HEK293 (cell line): ENCODE data around the gene NEK8.

Experiments
- CTCF ChIA-PET: fragments of 350-600 bp; formaldehyde crosslinking; extraction: SDS; loops from one replicate; lab custom pipeline; 2021; ENCODE audit warnings: antibody characterized with exemption; lab: Yijun Ruan, JAX
- POLR2A ChIA-PET: fragments of 300-600 bp; formaldehyde crosslinking; extraction: SDS; loops from one replicate; lab custom pipeline; 2020; ENCODE audit warnings: antibody characterized with exemption, inconsistent platforms; lab: Yijun Ruan, JAX
- H3K27ac ChIP-seq: fragments of 200-500 bp; sonication (Bioruptor generic); 2 replicates; pipeline ENCODE4 v1.5.1; 2014; ENCODE audit warnings: low read depth, low read length, control low read depth, inconsistent platforms; ENCODE audit errors: extremely low read depth
- H3K36me3 ChIP-seq, 2 experiments: fragments of 200-500 bp in 1 of 2; sonication (Bioruptor generic) in 1 of 2; 1 replicate in 1 of 2; 2 replicates in 1 of 2; pipeline ENCODE4 v1.5.1; 2014 to 2017; ENCODE audit warnings: inconsistent platforms in 2 of 2, low read length in 2 of 2; ENCODE audit not compliant: control insufficient read depth in 2 of 2, insufficient read depth in 1 of 2
- H3K4me1 ChIP-seq: fragments of 200-500 bp; sonication (Bioruptor generic); 2 replicates; pipeline ENCODE4 v1.5.1; 2014; ENCODE audit warnings: mild to moderate bottlenecking, low read length, inconsistent platforms; ENCODE audit not compliant: control insufficient read depth, insufficient read depth
- H3K4me3 ChIP-seq: 2 replicates; pipeline ENCODE4 v1.5.1; 2011; ENCODE audit warnings: low read depth, mild to moderate bottlenecking, control low read depth, low read length, moderate library complexity
- H3K9me3 ChIP-seq: fragments of 200-500 bp; sonication (Bioruptor generic); 2 replicates; pipeline ENCODE4 v1.5.1; 2014; ENCODE audit warnings: low read depth, low read length, inconsistent platforms; ENCODE audit not compliant: control insufficient read depth, insufficient read depth
- CTCF ChIP-seq: fragments of 450-650 bp; formaldehyde crosslinking; IDR thresholded peaks from 2 replicates; pipeline ENCODE4 v1.5.1; 2016; ENCODE audit warnings: missing biosample characterization, missing genetic modification characterization
- PRDM10 ChIP-seq: fragments of 450-650 bp; formaldehyde crosslinking; IDR thresholded peaks from 2 replicates; pipeline ENCODE4 v1.5.1; 2016; ENCODE audit warnings: missing biosample characterization, missing genetic modification characterization
- SCRT1 ChIP-seq: fragments of 450-650 bp; formaldehyde crosslinking; IDR thresholded peaks from 2 replicates; pipeline ENCODE4 v1.5.1; 2016; ENCODE audit warnings: missing biosample characterization, missing genetic modification characterization, borderline replicate concordance
- ZBTB20 ChIP-seq: fragments of 450-650 bp; formaldehyde crosslinking; IDR thresholded peaks from 2 replicates; pipeline ENCODE4 v1.5.1; 2016; ENCODE audit warnings: missing biosample characterization, missing genetic modification characterization
- ZBTB6 ChIP-seq: fragments of 450-650 bp; formaldehyde crosslinking; IDR thresholded peaks from 2 replicates; pipeline ENCODE4 v1.5.1; 2017; ENCODE audit warnings: missing biosample characterization, missing genetic modification characterization
- ZFHX2 ChIP-seq: fragments of 450-650 bp; formaldehyde crosslinking; conservative IDR thresholded peaks from 2 replicates; pipeline ENCODE4 v1.5.1; 2016; ENCODE audit warnings: missing biosample characterization, missing genetic modification characterization
- ZNF157 ChIP-seq: fragments of 450-650 bp; formaldehyde crosslinking; IDR thresholded peaks from 2 replicates; pipeline ENCODE4 v1.5.1; 2016; ENCODE audit warnings: missing biosample characterization, missing genetic modification characterization
- ZNF18 ChIP-seq: fragments of 450-650 bp; formaldehyde crosslinking; IDR thresholded peaks from 2 replicates; pipeline ENCODE4 v1.5.1; 2016; ENCODE audit warnings: missing biosample characterization, missing genetic modification characterization
- ZNF362 ChIP-seq: fragments of 450-650 bp; formaldehyde crosslinking; IDR thresholded peaks from 2 replicates; pipeline ENCODE4 v1.5.1; 2016; ENCODE audit warnings: missing biosample characterization, missing genetic modification characterization
- ZNF529 ChIP-seq: fragments of 450-650 bp; formaldehyde crosslinking; IDR thresholded peaks from 2 replicates; pipeline ENCODE4 v1.5.1; 2017; ENCODE audit warnings: missing genetic modification characterization, missing biosample characterization; ENCODE audit not compliant: insufficient replicate concordance
- ZNF548 ChIP-seq: fragments of 450-650 bp; formaldehyde crosslinking; IDR thresholded peaks from 2 replicates; pipeline ENCODE4 v1.5.1; 2016; ENCODE audit warnings: missing biosample characterization, missing genetic modification characterization
- ZNF600 ChIP-seq: fragments of 450-650 bp; formaldehyde crosslinking; IDR thresholded peaks from 2 replicates; pipeline ENCODE4 v1.5.1; 2016; ENCODE audit warnings: missing biosample characterization, missing genetic modification characterization
- ZNF670 ChIP-seq: fragments of 450-650 bp; formaldehyde crosslinking; IDR thresholded peaks from 2 replicates; pipeline ENCODE4 v1.5.1; 2016; ENCODE audit warnings: missing biosample characterization, missing genetic modification characterization, low read depth
- ZNF701 ChIP-seq: fragments of 450-650 bp; formaldehyde crosslinking; IDR thresholded peaks from 2 replicates; pipeline ENCODE4 v1.5.1; 2016; ENCODE audit warnings: missing biosample characterization, missing genetic modification characterization
- ZNF830 ChIP-seq: fragments of 450-650 bp; IDR thresholded peaks from 2 replicates; pipeline ENCODE4 v1.5.0; 2018; ENCODE audit warnings: missing biosample characterization, missing genetic modification characterization, low read depth, mild to moderate bottlenecking, moderate library complexity
- ZSCAN18 ChIP-seq: fragments of 450-650 bp; formaldehyde crosslinking; IDR thresholded peaks from 2 replicates; pipeline ENCODE4 v1.5.1; 2016; ENCODE audit warnings: missing biosample characterization, missing genetic modification characterization

The NEK8 gene

GRCh38 chr17:28714281-28714680 is 14.3 kb upstream of the NEK8 start (continued):
- TF ChIP-seq ZNF18 (tag by site-specific recombination) (no peak), ZNF157 (tag by site-specific recombination) (no peak), ZNF830 (tag by site-specific recombination) (no peak), ZSCAN18 (tag by site-specific recombination) (no peak), ZBTB20 (tag by site-specific recombination) (no peak), SCRT1 (tag by site-specific recombination) (no peak), CTCF (peak; percentile 10; the same call in 1 of the 2 replicates), ZNF701 (tag by site-specific recombination) (no peak), ZFHX2 (no peak), ZNF548 (no peak), ZNF529 (no peak)
- TF ChIP-seq, all 188 proteins: peak for 4

- no peaks in the 10 kb centered on the region for H3K9me3 ChIP-seq
- H3K27ac ChIP-seq, result no peak overlapping the region
- ChIA-PET CTCF (interaction anchor here (2.6 kb wide), 1 partner anchor 12 kb away, joined by 16 read pairs; the partner anchor contains the start of gene TLCD1), POLR2A (interaction anchor here (1.7 to 3.7 kb wide), 2 partner anchors 12 to 13 kb away, joined by 5 to 38 read pairs; partner anchors contain the start of genes NEK8 and TLCD1)
- peaks cover 15% of the 10 kb centered on the region for H3K4me1 ChIP-seq
- TF ChIP-seq ZBTB6 (no peak), PRDM10 (peak; percentile 86), ZNF600 (peak; percentile 32; the same call in 1 of the 2 replicates), ZNF670 (tag by site-specific recombination) (no peak), ZNF362 (no peak)
- peaks cover 10 to 42% of the 10 kb centered on the region in 2 experiments; a peak in 2 of 3 replicates for H3K36me3 ChIP-seq
- H3K4me3 ChIP-seq, result no peak overlapping the region
Observed at GRCh38 chr17:28715217-28715616, 13.4 kb upstream of the NEK8 start.
